Measurements from ENCODE around the gene NIFK.
A peak's percentile ranks its signal among the peaks of the same experiment; 100 is the strongest.
"Not testable (repeated sequence)": the region's sequence is repeated elsewhere in the genome, so short reads cannot be mapped to it uniquely, and the experiment has no call there.

Gene NIFK

DNA sequence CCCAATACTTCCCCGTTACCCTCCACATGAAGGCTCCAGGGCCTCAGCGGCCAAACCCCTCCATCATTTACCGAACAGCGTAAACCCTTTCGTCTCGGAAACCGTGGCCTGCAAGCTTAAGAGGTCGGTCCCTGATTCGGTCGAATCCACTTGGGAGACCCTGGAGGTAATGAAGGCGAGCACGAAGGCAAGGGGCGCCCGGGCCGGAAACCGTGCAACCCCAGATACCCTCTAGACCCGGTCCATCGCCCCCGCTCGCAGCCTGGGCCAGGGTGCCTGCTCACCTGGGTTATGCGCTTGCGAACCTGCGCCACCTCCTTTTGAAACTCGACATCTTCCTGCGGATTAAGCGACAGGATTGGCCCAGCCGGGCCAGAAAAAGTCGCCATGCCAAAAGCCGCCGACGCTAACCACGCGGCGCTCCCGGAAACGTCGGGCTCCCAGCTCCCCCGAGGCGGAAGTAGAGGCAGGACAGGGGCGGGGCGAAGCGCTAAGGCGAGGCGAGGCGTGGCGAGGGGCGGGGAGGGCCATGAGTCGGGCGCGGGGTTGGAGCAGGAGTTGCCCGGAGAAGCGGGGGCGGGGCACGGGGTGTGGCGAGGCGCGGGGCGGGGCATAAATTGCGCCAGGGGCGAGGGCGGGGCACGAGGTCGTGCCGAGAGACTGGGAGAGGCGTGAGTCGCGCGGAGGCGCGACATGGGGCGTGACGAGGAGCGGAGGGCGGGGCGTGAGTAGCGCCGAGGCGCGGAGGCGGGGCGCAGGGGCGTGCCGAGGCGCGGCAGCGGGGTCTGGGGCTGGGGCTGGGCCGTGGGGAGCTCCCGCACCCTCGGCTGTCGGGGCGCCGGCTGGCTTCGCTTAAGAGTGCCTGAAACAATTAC, at the start of gene NIFK:
Gene NIFK, minus strand, starts transcription at position 414 of the 875 bp plus-strand sequence. Its CDS starts 25 bp downstream, at position 389.
- DNase-seq (ENCODE audit: low read depth), result peak; percentile 99

DNA sequence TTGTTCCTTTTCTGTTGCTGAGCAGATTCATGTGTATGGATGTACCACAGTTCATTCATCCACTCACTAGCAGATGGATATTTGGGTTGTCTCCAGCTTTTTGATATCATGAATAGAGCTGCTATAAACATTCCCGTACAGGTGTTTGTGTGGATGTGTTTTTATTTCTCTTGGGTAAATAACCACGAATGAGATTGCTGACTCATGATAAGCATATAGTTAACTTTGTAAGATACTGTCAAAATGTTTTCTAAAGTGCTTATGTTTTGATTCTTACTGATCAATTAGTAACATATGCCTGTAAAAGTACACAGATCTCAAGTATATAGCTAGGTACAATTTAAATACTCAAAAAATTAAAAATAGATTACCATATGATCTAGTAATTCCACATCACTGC, 46.5 kb upstream of the NIFK start:
- DNase-seq (ENCODE audit: low read depth), result no peak

DNA sequence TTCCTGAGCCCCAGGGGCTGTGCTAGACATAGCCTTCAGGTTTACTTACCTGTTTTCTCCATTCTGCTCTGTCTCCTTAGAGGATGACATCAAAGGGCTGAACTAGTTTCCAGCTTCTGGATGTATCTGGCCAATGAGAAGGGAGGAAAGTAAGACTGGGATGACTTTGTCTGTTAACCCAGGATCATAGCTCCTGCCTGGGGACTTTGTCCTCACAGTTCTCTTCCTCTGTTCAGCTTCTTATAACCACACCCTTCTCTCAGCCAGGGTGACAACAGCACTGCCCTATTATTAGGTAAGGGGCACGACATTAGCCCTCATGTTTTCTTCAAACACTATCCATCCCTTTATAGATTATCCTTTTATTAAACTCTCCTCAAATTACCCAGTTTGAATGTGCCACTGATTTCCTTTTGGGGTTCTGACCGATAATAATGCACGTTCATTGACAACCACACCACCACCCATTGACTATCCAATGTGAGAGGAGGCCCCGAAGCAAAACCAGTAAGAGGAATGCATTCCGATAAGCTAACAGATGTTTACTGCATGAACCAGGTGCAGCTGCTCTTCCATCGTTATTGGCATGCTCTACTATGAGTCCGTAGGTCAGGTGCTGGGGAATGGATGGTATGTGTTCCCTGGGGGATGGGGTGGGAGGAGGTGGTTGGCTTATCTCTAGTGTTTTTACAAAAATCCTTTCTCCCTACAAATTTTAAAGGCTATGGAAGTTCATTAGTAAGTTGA, 42.2 kb upstream of the NIFK start:
- DNase-seq (ENCODE audit: low read depth), result no peak

DNA sequence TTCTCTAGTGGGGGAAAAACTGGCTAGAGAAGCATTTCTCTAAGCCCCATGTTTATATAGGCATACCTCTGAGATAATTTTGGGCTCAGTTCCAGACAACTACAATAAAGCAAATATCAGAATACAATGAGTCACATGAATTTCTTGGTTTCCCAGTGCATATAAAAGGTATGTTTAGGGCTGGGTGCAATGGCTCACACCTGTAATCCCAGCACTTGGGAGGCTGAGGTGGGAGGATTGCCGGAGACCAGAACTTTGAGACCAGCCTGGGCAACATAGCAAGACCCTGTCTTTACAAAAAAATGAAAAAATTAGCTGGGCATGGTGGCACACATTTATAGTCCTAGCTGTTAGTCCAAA, 41.0 kb upstream of the NIFK start:
- peak; percentile 69 for DNase-seq (ENCODE audit: low read depth)

DNA sequence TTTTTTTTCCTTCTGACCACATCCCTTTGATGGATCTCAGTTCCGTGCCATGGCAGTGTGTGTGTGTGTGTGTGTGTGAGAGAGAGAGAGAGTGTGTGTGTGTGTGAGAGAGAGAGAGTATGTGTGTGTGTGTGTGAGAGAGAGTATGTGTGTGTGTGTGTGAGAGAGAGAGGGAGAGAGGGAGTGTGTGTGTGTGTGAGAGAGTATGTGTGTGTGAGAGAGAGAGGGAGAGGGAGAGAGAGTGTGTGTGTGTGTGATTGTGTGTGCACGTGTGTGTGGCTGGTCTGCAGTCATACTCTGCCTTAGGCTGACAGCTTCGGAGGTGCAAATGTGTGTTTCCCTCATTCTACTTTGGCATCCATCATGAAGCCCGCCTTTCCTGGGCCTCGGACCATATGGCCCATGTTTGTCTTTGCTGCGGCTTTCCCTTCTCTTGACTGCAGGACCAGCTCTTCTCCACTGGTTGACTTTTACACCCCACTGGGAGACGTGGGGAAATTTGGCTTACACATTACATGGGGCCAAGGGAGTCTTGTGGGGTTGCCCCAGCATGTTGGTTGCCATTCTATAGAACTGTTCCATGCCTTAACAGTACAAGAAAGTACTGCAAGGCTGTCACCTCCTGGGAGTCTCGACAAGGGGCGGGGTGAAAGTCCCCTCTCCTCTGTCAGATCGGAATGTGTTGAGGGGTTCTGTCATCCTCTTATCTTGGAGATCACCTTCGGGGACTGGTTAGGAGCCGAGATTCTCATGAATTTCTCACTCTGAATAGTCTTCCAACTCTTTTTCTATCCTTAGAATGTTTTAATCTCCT, 40.4 kb upstream of the NIFK start:
- DNase-seq (ENCODE audit: low read depth), result no peak

DNA sequence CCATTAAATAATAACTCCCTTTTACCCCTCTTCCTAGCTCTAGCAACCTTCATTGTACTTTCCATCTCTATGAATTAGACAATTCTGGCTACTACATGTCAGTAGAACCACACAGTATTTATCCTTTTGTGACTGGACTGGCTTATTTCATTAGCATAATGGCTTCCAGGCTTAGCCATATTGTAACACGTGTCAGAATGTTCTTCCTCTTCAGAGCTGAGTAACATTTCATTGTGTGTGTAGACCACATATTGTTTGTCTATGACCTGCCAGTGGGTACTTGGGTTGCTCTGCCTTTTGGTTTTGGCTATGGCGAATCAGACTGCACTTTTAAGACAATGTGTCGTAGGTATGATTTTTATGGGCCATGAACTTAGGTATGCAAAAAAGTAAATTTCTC, 39.7 kb upstream of the NIFK start:
- no peak for DNase-seq (ENCODE audit: low read depth)

DNA sequence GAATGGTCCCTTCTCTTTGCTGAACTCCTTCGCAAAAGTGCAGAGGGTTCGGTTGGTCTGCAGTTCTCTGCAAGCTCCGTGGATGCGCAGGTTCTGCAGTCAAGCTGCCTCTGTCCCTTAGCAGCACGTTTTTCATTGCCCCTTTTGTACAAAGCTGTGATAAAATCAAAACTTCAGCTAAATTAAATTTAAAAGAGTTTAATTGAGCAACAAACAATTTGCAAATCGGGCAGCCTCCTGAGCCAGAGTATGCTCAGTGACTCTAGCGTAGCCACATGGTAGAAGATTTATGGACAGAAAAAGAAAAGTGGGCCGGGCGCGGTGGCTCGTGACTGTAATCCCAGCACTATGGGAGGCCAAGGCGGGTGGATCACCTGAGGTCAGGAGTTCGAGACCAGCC, 37.6 kb upstream of the NIFK start:
- no peak for DNase-seq (ENCODE audit: low read depth)

DNA sequence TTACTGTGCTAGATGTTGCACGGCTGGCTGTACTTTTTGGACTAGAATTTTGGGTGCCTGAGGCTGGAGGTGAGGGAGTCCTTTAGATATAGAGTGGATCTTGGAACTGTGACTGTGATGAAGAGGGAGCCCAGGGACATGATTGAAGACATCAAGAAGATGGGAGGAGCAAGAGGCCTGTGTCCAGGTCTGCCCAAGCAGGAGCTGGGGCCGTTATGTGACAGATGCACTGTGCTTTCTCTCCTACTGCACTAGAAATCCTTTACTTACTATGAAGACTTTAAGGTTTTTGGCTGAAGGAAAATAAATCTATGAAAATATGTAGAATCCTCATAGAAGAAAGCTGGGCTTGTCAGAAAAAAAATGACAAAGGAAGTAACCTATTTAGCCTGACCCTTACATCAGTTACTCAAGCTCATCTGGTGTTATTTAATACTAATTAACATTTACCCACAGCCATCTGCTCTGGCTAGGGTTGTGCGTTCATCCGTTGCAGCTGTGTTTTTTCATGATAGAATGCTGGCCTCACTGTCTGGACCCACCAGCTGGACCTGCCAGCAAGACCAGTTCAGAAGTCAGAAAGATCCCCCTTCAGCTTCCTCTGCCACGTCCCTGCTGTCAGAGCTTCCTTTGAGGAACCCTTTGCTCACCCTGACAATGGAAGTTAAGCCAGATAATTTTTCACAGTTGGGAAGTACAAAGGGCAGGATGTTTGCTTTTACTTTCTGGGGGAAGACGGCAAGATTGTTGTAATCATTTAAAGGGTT, 35.5 kb upstream of the NIFK start:
- DNase-seq (ENCODE audit: low read depth), result no peak

DNA sequence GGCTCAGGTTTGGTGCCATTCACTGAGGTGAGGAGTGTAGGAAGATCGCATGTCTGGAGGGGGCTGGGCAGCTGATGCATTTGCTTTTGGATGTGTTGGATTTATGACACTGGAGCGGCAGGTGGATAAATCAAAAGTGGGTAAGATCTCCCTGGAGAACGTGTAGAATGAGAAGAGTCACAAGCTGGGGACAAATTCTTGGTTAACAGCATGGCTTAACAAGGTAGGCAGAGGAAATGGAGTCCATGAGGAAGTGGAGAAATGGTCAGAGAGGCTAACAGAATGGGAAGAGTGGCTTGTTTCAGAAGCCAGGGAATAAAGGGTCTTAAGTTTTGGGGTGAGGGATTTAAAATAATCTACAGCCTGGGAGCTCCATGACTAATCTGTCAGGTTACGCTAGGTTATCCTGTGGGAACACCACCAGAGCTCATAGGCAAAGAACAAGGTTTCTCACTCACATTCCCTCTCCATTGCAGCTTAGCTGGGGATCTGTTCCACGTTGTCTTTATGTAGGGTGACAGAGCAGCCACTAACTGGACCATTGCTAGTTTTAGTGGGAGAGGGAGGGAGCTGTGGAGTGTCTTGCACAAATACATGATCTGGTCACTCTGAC, 31.6 kb upstream of the NIFK start:
- DNase-seq (ENCODE audit: low read depth), result no peak

DNA sequence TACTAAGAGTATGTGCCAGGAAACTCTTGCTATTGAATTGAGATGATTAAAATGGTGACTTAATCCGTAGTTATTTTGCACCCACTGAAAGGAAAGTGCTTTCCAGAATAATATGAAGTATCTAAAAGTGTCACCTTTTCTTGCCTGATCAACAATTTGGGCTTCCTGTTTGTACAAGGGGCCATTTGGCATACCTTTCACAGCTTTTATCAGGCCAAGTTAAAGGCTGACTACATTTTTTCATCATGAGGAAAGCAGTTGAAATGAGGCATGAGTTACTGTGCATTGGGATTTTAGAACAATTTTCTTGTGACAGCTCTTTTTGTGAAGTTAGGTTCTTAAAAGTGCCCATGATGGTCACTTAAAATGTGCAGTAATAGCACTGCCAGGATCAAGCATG, 29.9 kb upstream of the NIFK start:
- DNase-seq (ENCODE audit: low read depth), result no peak

DNA sequence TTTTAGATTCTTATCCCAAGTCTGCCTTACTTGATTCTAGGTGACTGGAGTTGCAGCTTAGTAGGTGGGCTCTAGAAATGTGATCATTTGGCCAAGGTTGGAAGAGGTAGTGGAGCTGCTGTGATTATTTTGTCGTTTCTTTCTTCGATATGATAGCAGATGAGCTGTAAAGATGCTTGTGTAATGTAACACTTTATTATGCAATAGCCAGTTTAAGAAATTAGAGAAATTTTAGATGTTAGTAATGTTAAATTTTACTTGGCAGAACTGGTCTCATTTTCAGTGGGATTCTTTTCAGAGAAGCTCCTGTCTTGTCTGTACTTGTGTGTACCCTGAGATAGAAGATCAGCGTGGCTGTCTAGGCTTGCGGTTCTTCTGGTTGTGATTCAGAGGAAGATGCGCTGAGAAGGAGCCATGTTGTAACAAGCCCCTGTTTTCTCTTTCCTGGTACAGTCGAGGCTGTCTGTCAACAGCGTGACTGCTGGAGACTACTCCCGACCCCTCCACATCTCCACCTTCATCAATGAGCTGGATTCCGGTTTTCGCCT, 28.1 kb upstream of the NIFK start:
- DNase-seq (ENCODE audit: low read depth), result no peak

DNA sequence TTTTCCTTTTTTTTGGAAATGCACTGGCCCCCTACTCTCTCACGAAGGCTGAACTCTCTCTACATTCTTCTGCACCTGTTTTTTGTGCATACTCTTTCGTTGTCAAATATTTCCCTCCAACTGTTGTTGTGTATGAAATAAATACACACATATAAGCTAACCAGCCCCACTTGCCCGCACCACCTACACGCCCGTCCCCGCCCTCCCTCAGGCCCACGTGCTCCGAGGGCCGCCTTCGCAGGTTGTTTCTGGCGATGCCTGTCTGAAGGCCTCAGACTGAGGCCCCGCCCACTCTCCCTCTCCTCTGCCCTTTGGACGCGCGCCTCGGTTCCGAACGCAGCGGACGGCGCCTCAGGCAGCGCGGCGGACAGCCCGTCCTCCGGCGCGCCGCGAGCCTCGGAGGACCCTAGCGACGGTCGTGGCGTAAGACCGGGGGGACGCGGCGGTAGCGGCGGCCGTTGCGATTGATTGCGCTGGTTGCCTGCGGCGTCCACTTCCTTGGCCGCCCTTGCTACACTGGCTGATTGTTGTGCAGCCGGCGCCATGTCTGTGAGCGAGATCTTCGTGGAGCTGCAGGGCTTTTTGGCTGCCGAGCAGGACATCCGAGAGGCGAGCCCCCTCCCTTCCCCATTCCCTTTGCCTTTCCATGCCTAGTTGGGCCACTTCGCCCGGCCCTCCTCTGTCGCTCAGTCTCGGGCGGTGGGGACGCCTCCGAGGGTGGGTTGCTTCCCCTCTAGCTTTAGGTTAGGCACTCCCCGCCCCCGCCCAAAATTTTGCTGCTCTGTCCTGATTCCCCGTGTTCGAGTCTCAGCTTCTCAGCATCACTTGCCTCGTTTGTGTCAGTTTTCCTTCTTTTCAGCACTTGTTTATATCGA, 18.8 kb upstream of the NIFK start, which contains the start of gene TSN:
Gene TSN, plus strand, starts transcription at position 415 of the 875 bp plus-strand sequence. Its CDS starts 129 bp downstream, at position 544.
- DNase-seq (ENCODE audit: low read depth), result peak; percentile 100

DNA sequence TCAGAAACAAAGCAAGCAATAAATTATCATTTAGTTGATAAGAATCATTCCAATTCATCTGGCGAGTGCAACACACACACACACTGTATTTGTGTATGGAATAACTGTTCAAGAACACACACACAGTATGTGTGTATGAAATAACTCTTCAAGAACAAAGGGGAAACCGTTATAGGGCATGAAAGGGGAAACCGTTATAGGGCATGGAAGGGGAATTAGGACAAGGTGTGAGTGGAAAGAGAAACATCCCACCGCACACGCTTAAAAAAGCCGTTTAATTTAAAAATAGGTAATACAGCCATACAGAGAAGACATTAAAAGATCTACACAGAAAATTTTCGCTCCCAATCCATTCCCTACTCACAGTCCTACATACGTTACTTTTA, 18.2 kb upstream of the NIFK start:
- no peak for DNase-seq (ENCODE audit: low read depth)

DNA sequence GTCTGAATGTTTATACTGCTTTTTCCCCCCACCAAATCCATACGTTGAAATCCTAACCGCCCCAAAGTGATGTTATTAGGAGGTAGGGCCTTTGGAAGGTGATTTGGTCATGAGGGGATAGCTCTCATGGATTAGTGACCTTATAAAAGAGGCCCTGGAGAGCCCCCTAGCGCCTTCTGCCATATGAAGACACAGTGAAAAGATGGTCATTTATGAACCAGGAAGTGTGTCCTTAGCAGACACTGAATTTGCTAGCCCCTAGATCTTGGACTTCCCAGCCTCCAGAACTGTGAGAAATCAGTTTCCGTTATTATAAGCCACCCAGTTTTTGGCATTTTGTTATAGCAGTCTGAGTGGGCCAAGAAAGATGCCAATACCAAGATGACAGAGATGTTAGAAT, 11.5 kb upstream of the NIFK start:
- DNase-seq (ENCODE audit: low read depth), result no peak

DNA sequence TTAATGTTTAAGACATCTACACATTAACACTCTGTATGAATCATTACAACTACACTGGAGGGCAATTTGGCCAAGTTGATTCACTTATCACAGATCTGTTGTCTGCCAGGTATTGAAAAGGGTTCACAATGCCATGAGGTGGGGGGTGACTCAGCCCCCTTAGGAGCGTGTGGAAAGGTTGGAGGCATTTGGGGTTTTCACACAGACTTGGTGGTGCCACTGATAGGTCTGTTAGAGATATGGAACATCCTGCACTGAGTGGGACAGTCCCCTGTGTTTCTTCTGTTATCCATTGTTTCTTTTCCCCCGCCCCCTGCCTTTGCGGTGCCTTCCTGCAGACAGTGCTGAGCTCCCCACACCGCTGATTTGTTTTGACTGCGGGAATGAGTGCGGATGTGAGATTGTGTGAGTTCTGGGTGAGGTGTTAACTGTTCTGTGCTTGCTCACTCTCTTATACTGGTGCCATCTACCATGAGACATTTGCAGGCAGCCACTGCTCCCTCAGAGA, 9.4 kb upstream of the NIFK start:
- no peak for DNase-seq (ENCODE audit: low read depth)

DNA sequence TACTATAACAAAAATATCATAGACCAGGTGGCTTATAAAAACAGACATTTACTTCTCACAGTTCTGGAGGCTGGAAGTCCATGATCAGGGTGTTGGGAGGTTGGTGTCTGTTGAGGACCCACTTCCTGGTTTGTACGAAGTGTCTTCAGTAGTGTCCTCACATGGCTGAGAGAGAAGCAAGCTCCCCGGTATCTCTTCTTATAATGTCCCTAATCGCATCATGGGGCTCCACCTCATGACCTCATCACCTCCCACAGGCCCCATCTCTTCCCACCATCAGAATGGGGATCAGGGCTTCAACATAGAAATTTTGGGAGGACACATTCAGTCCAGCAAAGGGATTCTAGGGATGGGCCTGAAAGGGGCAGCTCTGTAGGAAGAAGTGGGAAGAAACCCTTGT, 4.8 kb upstream of the NIFK start:
- no peak for DNase-seq (ENCODE audit: low read depth)

DNA sequence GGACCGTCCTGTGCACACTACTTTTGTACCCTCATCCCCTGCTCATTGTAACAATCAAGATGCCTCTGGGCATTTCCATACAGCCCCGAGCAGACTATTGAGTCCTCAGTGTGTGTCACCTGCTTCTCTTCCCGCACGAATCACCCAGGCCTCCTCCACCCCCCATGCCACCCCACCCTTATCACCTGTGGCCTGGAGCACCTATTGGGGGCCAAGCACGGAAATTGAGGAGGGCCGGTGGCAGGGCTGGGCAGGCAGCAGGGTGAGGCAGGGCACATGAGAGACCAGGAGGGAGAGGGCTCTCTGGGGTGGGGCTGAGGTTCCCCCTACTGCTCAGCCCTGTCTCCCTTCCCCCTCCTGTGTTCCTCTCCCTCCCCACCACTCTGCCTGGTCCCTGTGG, 4.3 kb upstream of the NIFK start:
- DNase-seq (ENCODE audit: low read depth), result no peak

DNA sequence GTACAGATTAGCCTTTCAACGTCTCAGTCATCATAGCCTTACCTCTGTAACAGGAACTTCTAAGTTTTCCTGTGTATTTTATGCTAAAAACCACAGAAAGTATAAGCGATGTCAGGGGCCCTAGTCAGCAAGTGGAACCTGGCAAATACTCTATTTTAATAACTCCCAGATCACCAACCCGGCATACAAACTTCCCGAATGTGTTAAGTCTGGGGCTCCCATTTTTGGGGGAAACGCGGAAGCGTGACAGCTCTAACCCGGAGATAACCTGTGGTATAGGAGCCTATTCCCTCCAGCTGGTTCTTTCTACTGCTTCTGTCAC, 574 bp downstream of the NIFK start:
- no peak for DNase-seq (ENCODE audit: low read depth)

DNA sequence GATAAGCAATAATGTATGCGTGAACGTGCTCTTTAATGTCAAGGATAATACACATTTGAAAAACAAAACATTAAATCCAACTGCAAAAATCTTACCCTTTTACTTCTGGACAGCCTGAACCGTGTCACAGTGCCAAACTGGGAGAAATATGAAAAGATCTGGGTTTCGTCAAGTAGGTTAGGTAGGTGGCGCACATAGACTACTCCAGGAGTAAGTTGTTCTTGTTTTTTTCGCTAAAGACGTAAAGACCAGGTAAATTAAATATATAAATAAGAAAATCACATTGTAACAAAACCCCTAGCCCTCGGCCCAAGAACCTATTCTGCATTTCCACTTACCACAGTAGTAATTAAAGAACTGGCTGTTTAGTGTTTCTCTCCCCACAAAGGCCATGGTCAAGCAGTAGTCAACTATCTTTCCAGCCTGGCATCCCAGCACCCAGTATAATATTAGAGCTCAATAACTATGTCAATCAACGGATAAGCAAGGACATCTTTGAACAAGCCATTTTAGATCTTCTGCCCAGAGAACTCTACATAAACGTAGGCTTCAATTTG, 1.1 kb downstream of the NIFK start:
- DNase-seq (ENCODE audit: low read depth), result no peak

DNA sequence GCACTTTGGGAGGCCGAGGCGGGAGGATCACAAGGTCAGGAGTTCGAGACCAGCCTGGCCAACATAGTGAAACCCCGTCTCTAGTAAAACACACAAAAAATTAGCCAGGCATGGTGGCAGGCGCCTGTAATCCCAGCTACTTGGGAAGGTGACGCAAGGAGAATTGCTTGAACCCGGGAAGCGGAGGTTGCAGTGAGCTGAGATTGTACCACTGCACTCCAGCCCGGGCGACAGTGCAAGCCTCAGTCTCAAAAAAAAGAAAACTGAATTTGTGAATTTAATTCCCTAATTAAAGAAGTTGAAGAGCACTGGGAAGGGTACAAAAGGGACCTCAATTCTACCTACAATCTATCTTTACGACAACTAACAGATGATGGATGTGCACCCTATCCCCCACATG, 2.1 kb downstream of the NIFK start:
- DNase-seq (ENCODE audit: low read depth), result not testable (repeated sequence)

All from HS-27A (cell line).